GM12872 (cell line): ENCODE results near the gene PPP1R8.

ENCODE experiments used
- CTCF ChIP-seq: IDR thresholded peaks from 3 replicates; pipeline ENCODE4 v1.5.1; 2011; ENCODE audit warnings: low read depth, mild to moderate bottlenecking, low read length, moderate library complexity; ENCODE audit not compliant: insufficient read depth

PPP1R8 gene

GRCh38 chr1:27830621-27831440 lies at the start of gene PPP1R8:
TSS of gene PPP1R8 (plus strand) at chr1:27830782. CDS start at chr1:27830836, 54 bp downstream.
- no peak for TF ChIP-seq CTCF

GRCh38 chr1:27782950-27783349 lies 47.6 kb upstream of the PPP1R8 start:
- TF ChIP-seq CTCF: no peak

- no peak for TF ChIP-seq CTCF
These were observed 45.9 kb upstream of the PPP1R8 start for GRCh38 chr1:27784700-27785099.

- no peak for TF ChIP-seq CTCF
These were observed 44.7 kb upstream of the PPP1R8 start for GRCh38 chr1:27785781-27786455.

GRCh38 chr1:27787895-27788294 lies 42.7 kb upstream of the PPP1R8 start:
- no peak for TF ChIP-seq CTCF

- TF ChIP-seq CTCF: no peak
These were observed 41.0 kb upstream of the PPP1R8 start for GRCh38 chr1:27789540-27790041.

GRCh38 chr1:27795601-27796000 lies 35.0 kb upstream of the PPP1R8 start:
- no peak for TF ChIP-seq CTCF
